Activated CD8-positive, alpha-beta memory T cell treated with anti-CD3 and anti-CD28 coated beads, Interleukin-2, amount 50 U/mL, for 1 hour (primary cell): ENCODE measurements around the gene MYOC.
"Not testable (repeated sequence)": the region's sequence is repeated elsewhere in the genome, so short reads cannot be mapped to it uniquely, and the experiment has no call there.

Experiments
- DNase-seq: peaks from one replicate; pipeline ENCODE4 v3.0.0-alpha.2; 2020; ENCODE audit errors: extremely low read depth

The MYOC gene

DNA sequence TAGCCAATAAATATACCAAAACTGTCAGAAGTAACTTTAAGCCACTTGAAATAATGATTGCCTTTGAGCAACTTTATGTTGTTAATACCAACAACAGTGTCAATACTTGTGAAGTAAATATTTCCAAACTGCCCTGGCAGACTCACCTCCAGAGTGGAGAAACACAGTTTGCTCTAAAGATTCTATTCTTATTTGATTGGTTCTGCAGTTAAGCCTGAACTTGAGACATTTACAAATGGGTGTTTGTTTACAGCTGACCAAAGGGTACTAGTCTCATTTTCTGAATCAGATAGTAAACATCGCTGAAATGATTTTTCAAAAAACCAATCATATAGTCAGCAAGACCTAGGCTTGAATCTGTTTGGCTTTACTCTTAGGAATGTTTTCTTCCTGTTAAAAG, 1.3 kb upstream of the MYOC start:
- DNase-seq, result no peak

DNA sequence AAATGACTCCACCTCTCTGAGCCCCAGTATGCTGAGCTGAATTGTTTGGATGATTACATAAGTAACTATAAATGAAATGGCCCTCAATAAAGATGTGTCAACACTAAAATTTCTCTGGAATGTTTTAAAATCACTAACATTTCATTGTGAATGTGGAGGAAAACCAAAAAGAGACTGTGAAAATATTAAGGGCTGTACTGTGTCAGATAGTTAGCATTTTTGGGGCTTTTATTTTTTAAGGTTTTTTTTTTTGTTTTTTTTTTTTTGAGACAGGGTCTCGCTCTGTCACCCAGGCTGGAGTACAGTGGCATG, 6.3 kb downstream of the MYOC start:
- no peak for DNase-seq

DNA sequence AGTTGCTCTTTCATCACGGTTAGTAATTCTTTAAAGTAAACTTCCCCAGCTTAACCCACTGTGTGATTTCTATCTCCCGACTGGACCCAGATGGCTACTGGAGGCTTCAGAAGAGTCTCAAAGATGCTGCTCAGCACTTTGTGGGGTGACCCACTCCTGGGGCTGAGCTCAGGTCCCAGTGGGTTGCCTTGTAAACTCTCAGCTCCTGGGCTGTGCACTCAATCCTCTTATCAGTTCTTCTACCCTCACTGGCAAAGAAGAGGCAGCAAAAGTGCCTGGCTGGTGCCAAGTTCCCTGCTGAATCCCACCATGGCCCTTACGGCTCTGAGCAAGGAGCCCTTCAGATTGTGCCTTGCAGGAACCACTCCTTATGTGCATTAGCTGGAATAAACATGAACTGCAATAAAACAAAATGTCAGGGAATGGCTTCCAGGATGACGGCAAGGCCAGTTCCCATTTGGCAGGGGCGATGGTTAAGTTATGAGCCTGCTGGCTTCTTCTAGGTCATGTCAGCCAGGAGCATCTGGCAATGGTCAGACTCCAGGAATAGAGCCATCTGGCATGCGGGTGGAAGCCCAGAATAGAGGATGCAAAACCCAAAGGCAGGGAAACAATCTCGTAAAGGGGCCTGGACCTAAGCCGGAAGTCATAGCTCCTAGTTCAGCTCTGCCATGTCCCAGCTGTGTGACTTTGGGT, 6.8 kb downstream of the MYOC start:
- DNase-seq, result no peak

- no peak for DNase-seq
These were observed 7.5 kb downstream of the MYOC start for GRCh38 chr1:171644805-171645483.

- DNase-seq, result no peak
These were observed 9.3 kb downstream of the MYOC start for GRCh38 chr1:171643156-171643555.

DNA sequence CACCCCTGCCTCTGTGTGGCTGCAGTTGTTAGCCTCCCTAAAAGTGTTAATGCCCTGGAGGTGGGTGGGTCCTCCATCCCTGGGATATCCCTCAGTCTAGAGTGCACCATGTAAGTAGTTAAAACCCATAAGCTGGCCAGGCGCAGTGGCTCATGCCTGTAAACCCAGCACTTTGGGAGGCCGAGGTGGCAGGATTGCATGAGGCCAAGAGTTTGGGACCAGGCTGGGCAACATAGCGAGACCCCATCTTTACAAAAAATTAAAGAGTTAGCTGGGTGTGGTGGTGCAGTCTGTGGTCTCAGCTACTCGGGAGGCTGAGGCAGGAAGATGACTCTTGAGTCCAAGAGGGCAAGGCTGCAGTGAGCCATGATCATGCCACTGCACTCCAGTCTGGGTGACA, 10.3 kb downstream of the MYOC start:
- no peak for DNase-seq

- no peak for DNase-seq
These were observed 11.2 kb downstream of the MYOC start for GRCh38 chr1:171641076-171641864.

- DNase-seq, result no peak
These were observed 12.3 kb downstream of the MYOC start for GRCh38 chr1:171640225-171640624.

DNA sequence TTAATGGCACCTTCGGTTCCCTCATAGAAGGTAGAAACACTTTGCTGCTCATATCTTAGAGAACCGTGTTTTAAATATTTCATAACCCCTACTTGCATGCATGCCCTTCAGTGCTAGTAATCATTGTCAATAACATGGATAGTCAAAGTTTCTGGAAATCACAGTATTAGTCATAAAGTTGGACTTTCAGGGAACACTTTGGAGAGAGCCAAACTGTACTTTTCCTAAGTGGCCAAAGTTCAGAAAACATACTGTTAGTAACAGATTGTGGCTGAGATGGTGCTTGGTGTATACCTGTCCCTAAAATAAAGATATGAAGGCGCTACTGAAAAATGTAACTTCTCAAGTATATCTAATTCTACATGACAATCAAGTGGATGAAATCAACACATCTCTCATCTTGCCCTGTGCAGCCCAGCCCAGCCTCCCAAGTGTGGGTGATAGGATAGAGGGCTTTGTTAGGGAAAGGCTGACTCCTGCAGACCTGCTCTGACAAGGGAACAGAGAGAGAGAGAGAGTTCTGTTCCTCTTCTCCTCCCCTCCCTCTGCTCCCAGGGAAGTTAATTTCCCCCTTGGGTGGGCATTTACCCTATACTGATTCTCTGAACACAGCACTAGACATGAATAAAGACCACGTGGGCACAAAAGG, 14.4 kb downstream of the MYOC start:
- no peak for DNase-seq

DNA sequence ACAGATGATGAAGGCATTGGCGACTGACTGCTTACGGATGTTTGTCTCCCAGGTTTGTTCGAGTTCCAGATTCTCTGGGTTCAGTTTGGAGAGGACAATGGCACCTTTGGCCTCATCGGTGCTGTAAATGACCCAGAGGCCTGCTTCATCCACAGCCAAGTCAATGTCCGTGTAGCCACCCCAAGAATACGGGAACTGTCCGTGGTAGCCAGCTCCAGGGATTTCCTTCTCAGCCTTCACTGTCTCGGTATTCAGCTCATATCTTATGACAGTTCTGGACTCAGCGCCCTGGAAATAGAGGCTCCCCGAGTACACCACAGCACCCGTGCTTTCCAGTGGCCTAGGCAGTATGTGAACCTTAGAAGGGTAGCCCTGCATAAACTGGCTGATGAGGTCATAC, 16.3 kb downstream of the MYOC start:
- no peak for DNase-seq

GRCh38 chr1:171635661-171636060, 16.8 kb downstream of the MYOC start:
- no peak for DNase-seq

DNA sequence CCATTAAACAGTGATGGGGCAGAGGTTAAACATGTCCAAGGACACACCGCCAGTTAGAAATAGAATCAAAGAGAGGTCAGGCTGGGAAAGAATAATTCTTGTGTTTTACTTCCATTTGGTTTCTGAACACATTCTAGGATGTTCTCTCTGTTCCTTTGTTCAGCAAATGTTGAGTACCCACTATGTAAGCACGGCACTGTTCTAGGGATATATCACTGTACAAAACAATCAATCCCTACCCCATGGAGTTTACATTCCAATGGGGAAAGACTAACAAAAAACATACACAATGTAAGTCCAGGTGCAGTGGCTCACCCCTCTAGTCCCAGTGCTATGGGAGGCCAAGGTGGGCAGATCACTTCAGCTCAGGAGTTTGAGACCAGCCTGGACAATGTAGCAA, 24.3 kb downstream of the MYOC start:
- no peak for DNase-seq

- DNase-seq, result no peak
These were observed 25.5 kb downstream of the MYOC start for GRCh38 chr1:171627020-171627419.

- DNase-seq, result no peak
These were observed 27.3 kb downstream of the MYOC start for GRCh38 chr1:171625225-171625624.

GRCh38 chr1:171623651-171624331, 28.7 kb downstream of the MYOC start:
- DNase-seq, result no peak

GRCh38 chr1:171622152-171622462, 30.4 kb downstream of the MYOC start, which contains the start of gene MYOCOS:
TSS of gene MYOCOS (plus strand) at chr1:171622243. CDS start at chr1:171623884, 1,641 bp downstream.
- no peak for DNase-seq

DNA sequence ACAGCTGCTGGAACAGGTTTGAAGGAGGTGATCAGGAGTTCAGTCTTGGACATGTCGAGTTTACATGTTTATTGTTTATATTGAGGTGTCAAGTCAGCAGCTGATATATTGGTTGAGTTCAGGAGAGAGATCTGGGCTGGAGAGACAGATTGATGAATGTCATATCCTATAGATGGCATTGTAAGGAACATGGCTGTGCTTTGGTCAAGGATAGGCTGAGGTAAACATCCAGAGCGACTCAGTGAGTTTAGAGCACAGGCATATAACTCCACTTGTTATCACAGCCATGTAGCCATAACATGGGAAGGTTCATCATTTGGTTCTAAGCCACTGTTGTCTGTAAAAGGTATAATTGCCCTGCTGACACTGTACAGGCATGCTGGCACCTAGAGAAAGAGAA, 35.9 kb downstream of the MYOC start:
- DNase-seq, result no peak

GRCh38 chr1:171615122-171615906, 37.2 kb downstream of the MYOC start:
- DNase-seq, result not testable (repeated sequence)

GRCh38 chr1:171613282-171613681, 39.2 kb downstream of the MYOC start:
- DNase-seq, result no peak

GRCh38 chr1:171611306-171611705, 41.2 kb downstream of the MYOC start:
- no peak for DNase-seq

- no peak for DNase-seq
These were observed 42.1 kb downstream of the MYOC start for GRCh38 chr1:171610385-171610784.
